ENCODE measurements around the gene AK1. TPM values are rescaled to one million over a fixed set of nuclear protein-coding genes. Genes with fewer than 3 reads are reported as not detected.
A peak's percentile ranks its signal among the peaks of the same experiment; 100 is the strongest.

Gene AK1
- total and polyA plus RNA-seq, 2 of the 8 experiments (the other 6 are each of a cell fraction or from before 2014, with no cell fraction given), result 37.9 to 39.2 TPM

DNA sequence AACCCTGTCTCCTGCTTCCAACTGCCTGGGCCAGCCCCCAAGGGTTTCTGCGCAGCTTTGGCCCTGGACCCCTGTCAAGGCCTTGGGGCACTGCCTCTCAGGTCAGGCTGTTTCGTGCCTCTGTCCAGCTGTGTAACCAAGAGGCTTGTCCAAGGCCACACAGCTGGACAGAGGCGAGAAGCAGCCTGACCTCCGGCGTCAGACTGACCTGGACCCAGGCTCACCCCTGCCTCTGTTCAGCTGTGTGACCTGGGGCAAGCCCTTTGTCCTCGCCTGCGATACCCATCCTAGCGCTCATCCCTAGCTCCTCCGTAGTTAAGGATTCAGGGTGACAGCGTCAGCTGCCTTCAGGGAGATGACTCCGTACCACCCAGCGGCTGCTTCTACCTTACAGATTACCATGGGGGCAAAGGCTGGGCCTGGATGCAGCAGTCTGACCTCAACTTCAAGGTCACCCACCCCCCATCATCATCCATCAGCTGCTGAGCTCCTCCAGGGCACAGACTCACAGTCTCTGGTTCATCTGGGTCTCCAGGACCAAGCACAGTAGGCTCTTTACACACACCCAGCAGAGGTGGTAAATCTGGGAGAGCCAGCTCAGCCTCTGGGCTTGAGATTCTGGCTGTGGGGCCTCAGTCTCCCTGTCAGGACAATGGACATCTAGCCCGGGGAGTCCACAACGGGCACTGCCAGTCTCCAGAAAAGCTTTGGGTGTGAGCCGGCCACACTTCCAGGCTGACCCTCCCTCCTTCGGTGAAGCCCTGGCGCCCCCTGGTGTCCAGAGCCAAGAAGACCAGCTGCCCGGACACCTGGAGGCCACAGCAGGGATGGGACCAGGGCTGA lies 7.9 kb downstream of the AK1 start (continued):
- TF ChIP-seq YY1 (IDR thresholded peaks at IDR 0.05; ENCODE audit: low read depth, low read length) (peak; percentile 43; the same call in 1 of the 2 replicates), TAF7 (optimal IDR thresholded peaks at IDR 0.05; ENCODE audit: borderline replicate concordance, low read depth, low read length) (no peak), SIN3A (conservative IDR thresholded peaks at IDR 0.05 in 1 of 2, IDR thresholded peaks at IDR 0.05 in 1 of 2; ENCODE audit: low read depth in 1 of 2, low read length in 2 of 2) (0 out of 4 replicates have a peak, but pooled peaks of 1 of the 2 experiments have one; percentile 32), RBBP5 (IDR thresholded peaks at IDR 0.05; ENCODE audit: borderline replicate concordance, low read depth, low read length) (no peak), ZNF274 (IDR thresholded peaks at IDR 0.05; ENCODE audit: borderline replicate concordance, extremely low read depth, low read length) (no peak), TCF12 (IDR thresholded peaks at IDR 0.05; ENCODE audit: low read depth, low read length) (peak; percentile 85; the same call in 1 of the 2 replicates), KDM1A (IDR thresholded peaks at IDR 0.05; ENCODE audit: borderline replicate concordance, low read length) (peak; percentile 75; the same call in 1 of the 2 replicates), POLR2A (IDR thresholded peaks at IDR 0.05; ENCODE audit: control extremely low read depth in 1 of 2, low read depth in 2 of 2, low read length in 2 of 2) (no peak), EP300 (IDR thresholded peaks at IDR 0.05; ENCODE audit: borderline replicate concordance in 1 of 2, low read depth in 2 of 2, low read length in 2 of 2) (no peak), SRF (IDR thresholded peaks at IDR 0.05; ENCODE audit: low read depth, low read length) (0 out of 2 replicates have a peak, but pooled peaks have one; percentile 15), TEAD4 (IDR thresholded peaks at IDR 0.05; ENCODE audit: low read depth, low read length) (no peak), MAFK (IDR thresholded peaks at IDR 0.05; ENCODE audit: low read depth, low read length) (no peak), CBX8 (IDR thresholded peaks at IDR 0.05; ENCODE audit: borderline replicate concordance, low read depth, low read length) (no peak), SP2 (IDR thresholded peaks at IDR 0.05; ENCODE audit: low read length) (no peak), HDAC6 (IDR thresholded peaks at IDR 0.05; ENCODE audit: low read depth, low read length) (no peak), RAD21 (IDR thresholded peaks at IDR 0.05 in 1 of 2, conservative IDR thresholded peaks at IDR 0.05 in 1 of 2; ENCODE audit: low read depth in 2 of 2, low read length in 2 of 2) (peak; percentile 96 to 97), CREB1 (IDR thresholded peaks at IDR 0.05) (no peak), NRF1 (IDR thresholded peaks at IDR 0.05; ENCODE audit: low read depth, low read length) (no peak)
- TF ChIP-seq, protein P1, sequence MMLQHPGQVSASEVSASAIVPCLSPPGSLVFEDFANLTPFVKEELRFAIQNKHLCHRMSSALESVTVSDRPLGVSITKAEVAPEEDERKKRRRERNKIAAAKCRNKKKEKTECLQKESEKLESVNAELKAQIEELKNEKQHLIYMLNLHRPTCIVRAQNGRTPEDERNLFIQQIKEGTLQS (IDR thresholded peaks at IDR 0.05; ENCODE audit: insufficient read depth, low read depth, low read length), result no peak

Measured in H1 (cell line).